GM12864 (cell line): ENCODE measurements around the gene FILIP1L.

Source experiments
- DNase-seq: peaks from one replicate; pipeline ENCODE4 v3.0.0-alpha.2; 2011; ENCODE audit warnings: low read depth
- H3K4me3 ChIP-seq: 2 replicates; pipeline ENCODE4 v1.5.1; 2011; ENCODE audit warnings: mild to moderate bottlenecking, low read depth, low read length, control low read depth
- TF ChIP-seq, protein P1 (sequence below): IDR thresholded peaks from 2 replicates; pipeline ENCODE4 v1.5.1; 2011; ENCODE audit warnings: low read depth, mild to moderate bottlenecking, moderate library complexity, low read length, control low read depth, inconsistent platforms; ENCODE audit errors: missing control alignments

Gene FILIP1L

DNA sequence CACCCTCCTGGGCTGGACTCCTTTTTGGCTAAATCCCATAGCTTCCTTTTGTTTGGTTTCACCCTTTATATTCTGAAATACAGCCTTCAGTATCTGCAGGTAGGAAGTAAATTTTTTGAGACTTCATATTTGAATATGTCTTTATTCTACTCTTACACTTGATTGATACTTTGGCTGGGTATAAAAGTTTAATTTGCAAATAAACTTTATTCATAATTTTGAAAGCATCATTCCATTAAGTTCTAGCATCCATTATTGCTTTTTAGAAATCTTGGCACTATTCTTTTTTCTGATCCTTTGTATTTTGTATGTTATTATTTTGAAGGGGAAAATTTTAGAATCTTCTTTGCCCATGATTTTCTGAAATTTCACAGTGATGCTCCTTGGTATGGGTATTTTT lies 41.3 kb upstream of the FILIP1L start:
- TF ChIP-seq, protein P1, sequence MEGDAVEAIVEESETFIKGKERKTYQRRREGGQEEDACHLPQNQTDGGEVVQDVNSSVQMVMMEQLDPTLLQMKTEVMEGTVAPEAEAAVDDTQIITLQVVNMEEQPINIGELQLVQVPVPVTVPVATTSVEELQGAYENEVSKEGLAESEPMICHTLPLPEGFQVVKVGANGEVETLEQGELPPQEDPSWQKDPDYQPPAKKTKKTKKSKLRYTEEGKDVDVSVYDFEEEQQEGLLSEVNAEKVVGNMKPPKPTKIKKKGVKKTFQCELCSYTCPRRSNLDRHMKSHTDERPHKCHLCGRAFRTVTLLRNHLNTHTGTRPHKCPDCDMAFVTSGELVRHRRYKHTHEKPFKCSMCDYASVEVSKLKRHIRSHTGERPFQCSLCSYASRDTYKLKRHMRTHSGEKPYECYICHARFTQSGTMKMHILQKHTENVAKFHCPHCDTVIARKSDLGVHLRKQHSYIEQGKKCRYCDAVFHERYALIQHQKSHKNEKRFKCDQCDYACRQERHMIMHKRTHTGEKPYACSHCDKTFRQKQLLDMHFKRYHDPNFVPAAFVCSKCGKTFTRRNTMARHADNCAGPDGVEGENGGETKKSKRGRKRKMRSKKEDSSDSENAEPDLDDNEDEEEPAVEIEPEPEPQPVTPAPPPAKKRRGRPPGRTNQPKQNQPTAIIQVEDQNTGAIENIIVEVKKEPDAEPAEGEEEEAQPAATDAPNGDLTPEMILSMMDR: no peak
- no peak overlapping the region for H3K4me3 ChIP-seq
- no peak for DNase-seq

DNA sequence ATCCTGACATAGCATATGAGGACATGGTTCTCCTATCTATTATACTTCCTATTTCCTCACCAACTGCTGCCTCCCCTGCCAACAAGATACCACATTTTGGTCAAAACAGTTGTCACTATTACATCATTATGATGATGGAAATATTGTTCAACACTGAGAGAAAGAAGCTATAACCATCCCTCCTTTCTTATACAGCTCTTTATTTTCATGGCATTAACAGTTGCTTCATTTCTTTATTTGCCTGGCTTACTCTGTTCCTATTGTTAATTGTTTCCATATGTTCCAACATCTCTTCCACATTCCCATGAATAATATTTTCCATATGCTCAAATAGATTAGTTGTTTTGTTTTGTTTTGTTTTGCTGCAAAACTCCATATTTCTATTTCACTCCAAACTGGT lies 40.8 kb upstream of the FILIP1L start:
- no peak overlapping the region for H3K4me3 ChIP-seq
- DNase-seq: no peak
- TF ChIP-seq, protein P1: no peak

DNA sequence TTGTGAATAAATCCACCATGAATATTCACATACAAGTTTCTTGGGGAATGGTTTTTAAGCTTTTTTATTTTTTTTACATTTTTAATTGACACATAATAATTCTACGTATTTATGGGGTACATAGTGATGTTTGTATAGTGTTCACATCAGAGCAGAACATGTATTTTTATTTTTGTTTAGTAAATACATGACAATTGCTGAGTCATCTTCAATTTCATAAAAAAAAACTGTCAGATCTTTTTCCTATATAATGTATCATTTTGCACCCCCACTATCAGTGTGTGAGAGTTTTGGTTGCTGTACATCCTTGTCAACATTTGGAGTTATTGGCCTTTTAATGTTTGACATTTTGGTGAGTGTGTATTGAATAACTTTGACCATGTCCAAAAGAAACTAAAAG lies 39.9 kb upstream of the FILIP1L start:
- TF ChIP-seq, protein P1: no peak
- no peak for DNase-seq

DNA sequence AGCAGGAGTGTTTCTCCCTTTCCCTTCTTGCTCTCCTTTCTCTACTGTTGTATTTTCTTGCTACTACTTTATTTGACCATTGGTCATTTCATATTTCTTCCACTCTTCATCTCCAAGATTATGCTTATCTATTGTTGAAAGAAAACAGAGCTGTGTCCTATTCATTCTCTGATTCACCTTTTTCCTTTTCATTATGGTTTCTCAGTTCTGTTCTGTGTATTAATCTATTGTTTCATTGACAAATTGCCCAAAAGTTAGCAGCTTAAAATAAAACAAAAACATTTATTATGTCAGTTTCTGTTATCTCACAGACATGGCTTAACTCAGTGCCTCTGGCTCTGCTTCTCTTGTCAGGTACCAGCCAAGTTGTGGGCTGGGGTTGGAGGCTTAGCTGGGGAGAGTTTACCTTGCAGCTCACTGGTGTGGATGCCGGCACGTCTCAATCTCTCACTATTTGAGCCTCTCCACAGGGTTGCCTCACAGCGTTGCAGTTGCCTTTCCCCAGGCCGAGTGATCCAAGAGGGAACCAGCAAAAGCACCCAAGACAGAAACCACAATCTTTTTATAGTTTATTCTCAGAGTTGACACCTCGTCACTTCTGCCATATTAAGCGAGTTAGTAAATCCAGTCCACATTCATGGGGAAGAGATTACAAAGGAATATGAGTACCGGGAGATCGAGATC lies 36.9 kb upstream of the FILIP1L start:
- DNase-seq: no peak
- no peak overlapping the region for H3K4me3 ChIP-seq
- TF ChIP-seq, protein P1: no peak

More for the DNA sequence above, 39.9 kb upstream of the FILIP1L start:
- no peak overlapping the region for H3K4me3 ChIP-seq

DNA sequence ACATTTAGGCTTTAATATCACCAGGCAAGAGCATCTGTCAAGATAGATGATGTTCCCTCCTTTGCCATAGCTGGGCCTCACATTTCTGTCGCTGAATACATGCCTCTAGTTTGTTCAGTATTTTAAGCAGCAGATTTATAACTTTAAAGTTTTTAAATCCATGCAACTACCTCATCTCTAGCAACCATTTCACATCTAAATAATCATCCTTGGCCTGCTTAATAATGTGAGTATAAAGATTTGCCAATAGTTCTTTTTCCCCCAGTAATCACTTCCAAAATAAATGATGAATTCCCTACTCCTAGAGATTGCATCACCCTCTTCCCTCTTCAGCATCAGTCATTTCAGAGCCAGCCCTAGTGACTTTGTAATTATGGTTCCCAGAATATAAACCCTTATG lies 36.2 kb upstream of the FILIP1L start:
- TF ChIP-seq, protein P1: no peak
- H3K4me3 ChIP-seq: no peak overlapping the region
- DNase-seq: no peak

DNA sequence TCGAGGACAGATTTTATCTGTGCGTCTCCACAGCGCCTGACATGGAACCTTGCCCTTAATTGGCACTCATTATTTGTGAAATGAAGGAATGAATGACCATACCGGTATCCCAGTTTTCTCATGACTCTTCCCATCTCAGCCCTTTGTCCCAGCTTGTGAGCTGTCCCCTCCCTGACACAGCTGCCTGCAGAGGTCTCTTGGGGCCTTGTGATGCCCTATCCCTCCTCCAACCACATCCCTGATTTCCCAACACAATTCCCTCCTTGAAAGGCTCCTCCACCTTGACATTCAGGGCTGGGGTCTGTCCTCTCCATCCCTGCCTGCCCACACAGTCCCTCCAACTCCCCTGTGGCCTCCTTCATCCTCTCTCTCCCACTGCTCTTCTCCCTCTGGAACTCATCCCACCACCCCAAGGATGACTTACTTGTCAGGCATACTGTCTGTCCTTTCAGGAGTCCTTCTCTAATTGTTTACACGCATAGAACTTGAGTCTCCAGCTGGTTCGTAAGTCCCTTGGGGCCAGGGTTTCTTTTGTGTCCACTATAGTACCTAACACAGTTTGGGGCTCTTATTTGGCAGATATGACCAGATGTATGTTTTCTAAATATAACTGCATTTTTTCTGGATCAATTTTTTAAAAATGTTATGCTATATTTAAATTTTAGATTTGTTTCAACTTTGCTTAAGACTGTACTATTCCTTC lies 35.6 kb upstream of the FILIP1L start:
- no peak overlapping the region for H3K4me3 ChIP-seq
- TF ChIP-seq, protein P1: no peak
- no peak for DNase-seq

DNA sequence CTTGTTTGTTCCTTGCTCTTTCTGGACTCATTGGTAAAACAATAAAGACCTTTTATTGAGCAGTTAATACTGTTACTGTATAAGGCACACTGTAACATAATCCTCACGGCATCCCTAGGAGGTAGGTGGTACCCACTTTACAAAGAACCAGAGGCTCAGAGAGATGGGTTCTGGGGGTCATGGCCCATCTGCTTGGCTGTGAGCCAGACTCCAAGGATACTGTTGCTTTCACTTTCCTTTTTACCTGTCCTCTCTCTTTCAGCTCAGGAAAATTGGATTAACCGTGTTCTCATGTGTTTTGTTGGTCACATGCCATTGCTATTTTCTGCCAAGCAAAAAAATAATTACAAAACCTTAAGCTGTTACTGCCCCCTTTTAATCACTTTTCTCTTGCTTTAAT lies 34.8 kb upstream of the FILIP1L start:
- TF ChIP-seq, protein P1: no peak
- no peak overlapping the region for H3K4me3 ChIP-seq
- no peak for DNase-seq
